ENCODE results near the gene SEMA4D. TPM values are rescaled to one million over a fixed set of nuclear protein-coding genes. Genes with fewer than 3 reads are reported as not detected.

SEMA4D gene
- total and polyA plus RNA-seq, 7 donors = 1.4 to 35.1 (median 4.6) TPM

DNA sequence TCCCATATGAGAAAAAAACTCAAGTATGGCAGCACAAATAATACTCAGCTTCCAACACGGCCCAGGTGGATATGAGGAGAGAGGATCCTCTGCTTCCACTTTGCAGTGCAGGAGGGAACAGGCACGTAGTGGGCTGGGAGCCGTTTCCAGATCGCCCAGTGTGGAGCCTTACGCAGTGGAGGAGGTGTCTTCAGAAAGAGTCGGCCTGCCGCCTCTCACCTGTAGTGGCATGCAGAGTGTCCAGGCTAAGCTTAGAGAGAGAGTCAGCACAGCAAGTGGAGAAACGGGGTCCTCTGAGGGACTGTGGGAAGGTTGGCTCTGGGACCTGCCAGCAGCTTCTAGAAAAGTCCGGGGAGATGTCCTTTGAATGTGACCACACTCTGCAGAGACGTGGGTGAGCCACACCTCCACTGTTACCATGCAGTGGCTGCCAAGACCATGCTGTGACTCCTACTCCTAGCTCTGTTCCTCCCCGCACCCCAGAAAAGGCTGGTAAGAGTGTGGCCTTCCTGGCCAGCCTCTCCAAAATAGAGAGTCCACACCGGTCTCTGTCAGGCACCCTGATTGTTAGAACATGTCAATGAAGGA, 3.5 kb upstream of the SEMA4D start:
- 84 to 87% methylated on average over 12 of the region's 12 CpGs for WGBS, 2 donors
- Histone ChIP-seq H3K4me1 (peaks cover 0 to 18% (median 9%) of the 10 kb centered on the region in 4 donors), H3K27ac (no peak overlapping the region), H3K36me3 (no peaks in the 10 kb centered on the region), H3K4me3 (no peak overlapping the region), H3K9me3 (no peaks in the 10 kb centered on the region), H3K27me3 (no peaks in the 10 kb centered on the region)
- DNase-seq = no peak
- TF ChIP-seq EP300 (IDR thresholded peaks at IDR 0.05) = no peak
- TF ChIP-seq, protein P1, sequence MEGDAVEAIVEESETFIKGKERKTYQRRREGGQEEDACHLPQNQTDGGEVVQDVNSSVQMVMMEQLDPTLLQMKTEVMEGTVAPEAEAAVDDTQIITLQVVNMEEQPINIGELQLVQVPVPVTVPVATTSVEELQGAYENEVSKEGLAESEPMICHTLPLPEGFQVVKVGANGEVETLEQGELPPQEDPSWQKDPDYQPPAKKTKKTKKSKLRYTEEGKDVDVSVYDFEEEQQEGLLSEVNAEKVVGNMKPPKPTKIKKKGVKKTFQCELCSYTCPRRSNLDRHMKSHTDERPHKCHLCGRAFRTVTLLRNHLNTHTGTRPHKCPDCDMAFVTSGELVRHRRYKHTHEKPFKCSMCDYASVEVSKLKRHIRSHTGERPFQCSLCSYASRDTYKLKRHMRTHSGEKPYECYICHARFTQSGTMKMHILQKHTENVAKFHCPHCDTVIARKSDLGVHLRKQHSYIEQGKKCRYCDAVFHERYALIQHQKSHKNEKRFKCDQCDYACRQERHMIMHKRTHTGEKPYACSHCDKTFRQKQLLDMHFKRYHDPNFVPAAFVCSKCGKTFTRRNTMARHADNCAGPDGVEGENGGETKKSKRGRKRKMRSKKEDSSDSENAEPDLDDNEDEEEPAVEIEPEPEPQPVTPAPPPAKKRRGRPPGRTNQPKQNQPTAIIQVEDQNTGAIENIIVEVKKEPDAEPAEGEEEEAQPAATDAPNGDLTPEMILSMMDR (IDR thresholded peaks at IDR 0.05) = no peak
- no peak for TF ChIP-seq POLR2A (IDR thresholded peaks at IDR 0.05)
- TF ChIP-seq POLR2AphosphoS5 (IDR thresholded peaks at IDR 0.05) = no peak
- intact Hi-C loops (cut with DNase I) = no loop called here

DNA sequence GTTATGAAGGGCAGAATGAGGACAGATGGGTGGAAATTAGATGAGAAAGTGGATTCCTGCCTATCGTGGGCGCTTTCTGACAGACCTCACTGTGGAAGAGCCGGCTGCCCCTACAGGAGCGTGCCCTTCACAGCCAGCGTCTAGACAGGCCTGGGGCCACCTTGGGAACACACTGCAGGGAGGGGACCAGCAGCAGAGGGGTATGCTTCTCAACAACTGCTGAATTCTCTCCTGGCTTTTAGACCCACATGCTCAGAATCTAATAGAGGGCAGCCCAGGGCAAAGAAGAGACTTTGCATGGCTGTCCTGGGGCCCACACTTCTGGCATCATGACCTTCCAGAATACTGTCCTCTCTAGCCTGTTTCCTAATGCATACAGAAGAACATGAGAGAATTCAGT, 2.1 kb upstream of the SEMA4D start:
- Histone ChIP-seq H3K27ac (no peak overlapping the region), H3K27me3 (no peaks in the 10 kb centered on the region), H3K4me3 (no peak overlapping the region), H3K9me3 (no peaks in the 10 kb centered on the region), H3K4me1 (peaks cover 0 to 20% (median 9%) of the 10 kb centered on the region in 4 donors), H3K36me3 (no peaks in the 10 kb centered on the region)
- TF ChIP-seq POLR2A (IDR thresholded peaks at IDR 0.05) (no peak), EP300 (IDR thresholded peaks at IDR 0.05) (no peak), POLR2AphosphoS5 (IDR thresholded peaks at IDR 0.05) (no peak)
- TF ChIP-seq, protein P1 (IDR thresholded peaks at IDR 0.05) = no peak
- no peak for DNase-seq
- 91 to 93% methylated on average over 5 of the region's 5 CpGs for WGBS, 2 donors
- intact Hi-C loops (cut with DNase I) = no loop called here

GRCh38 chr9:89498852-89499480, 1.1 kb upstream of the SEMA4D start:
- Histone ChIP-seq H3K9me3 (no peaks in the 10 kb centered on the region), H3K4me1 (peaks cover 0 to 20% (median 9%) of the 10 kb centered on the region in 4 donors), H3K36me3 (no peaks in the 10 kb centered on the region), H3K27ac (no peak overlapping the region), H3K27me3 (no peaks in the 10 kb centered on the region), H3K4me3 (no peak overlapping the region)
- 65 to 84% methylated on average over 7 of the region's 7 CpGs for WGBS, 2 donors
- no peak for DNase-seq
- intact Hi-C loops (cut with DNase I) = no loop called here
- no peak for TF ChIP-seq POLR2AphosphoS5 (IDR thresholded peaks at IDR 0.05)

- DNase-seq = no peak
- WGBS, 2 donors = 1% methylated on average over 67 of the region's 67 CpGs
- intact Hi-C loops (cut with DNase I) = no loop called here
- no peaks in the 10 kb centered on the region for H3K27me3 ChIP-seq
- TF ChIP-seq, protein P1 (IDR thresholded peaks at IDR 0.05) = no peak
- TF ChIP-seq POLR2A (IDR thresholded peaks at IDR 0.05) = no peak
- no peak for TF ChIP-seq POLR2AphosphoS5 (IDR thresholded peaks at IDR 0.05)
- no peak for TF ChIP-seq EP300 (IDR thresholded peaks at IDR 0.05)
- H3K27ac ChIP-seq = peak overlapping the region in 3 of 4 donors; percentile 47 to 60 (median 58)
- no peaks in the 10 kb centered on the region for H3K36me3 ChIP-seq
- peak overlapping the region; percentile 53 to 90 (median 70) for H3K4me3 ChIP-seq
- no peaks in the 10 kb centered on the region for H3K9me3 ChIP-seq
- H3K4me1 ChIP-seq = peaks cover 0 to 20% (median 9%) of the 10 kb centered on the region in 4 donors
Measured at GRCh38 chr9:89497257-89497963, 503 bp downstream of the SEMA4D start.

- WGBS, 2 donors = 26 to 41% methylated on average over 14 of the region's 14 CpGs
- H3K9me3 ChIP-seq = no peaks in the 10 kb centered on the region
- H3K4me1 ChIP-seq = peaks cover 0 to 20% (median 9%) of the 10 kb centered on the region in 4 donors
- intact Hi-C loops (cut with DNase I) = no loop called here
- DNase-seq = no peak
- no peaks in the 10 kb centered on the region for H3K27me3 ChIP-seq
- H3K27ac ChIP-seq = peak overlapping the region in 2 of 4 donors; percentile 58 to 60
- H3K36me3 ChIP-seq = no peaks in the 10 kb centered on the region
- no peak for TF ChIP-seq POLR2A (IDR thresholded peaks at IDR 0.05)
- no peak for TF ChIP-seq POLR2AphosphoS5 (IDR thresholded peaks at IDR 0.05)
- TF ChIP-seq, protein P1 (IDR thresholded peaks at IDR 0.05) = no peak
- no peak for TF ChIP-seq EP300 (IDR thresholded peaks at IDR 0.05)
- H3K4me3 ChIP-seq = peak overlapping the region; percentile 53 to 90 (median 70)
Measured at GRCh38 chr9:89496645-89497256, 1.2 kb downstream of the SEMA4D start.
